ENCODE measurements around the gene IL17RB.

The IL17RB gene

DNA sequence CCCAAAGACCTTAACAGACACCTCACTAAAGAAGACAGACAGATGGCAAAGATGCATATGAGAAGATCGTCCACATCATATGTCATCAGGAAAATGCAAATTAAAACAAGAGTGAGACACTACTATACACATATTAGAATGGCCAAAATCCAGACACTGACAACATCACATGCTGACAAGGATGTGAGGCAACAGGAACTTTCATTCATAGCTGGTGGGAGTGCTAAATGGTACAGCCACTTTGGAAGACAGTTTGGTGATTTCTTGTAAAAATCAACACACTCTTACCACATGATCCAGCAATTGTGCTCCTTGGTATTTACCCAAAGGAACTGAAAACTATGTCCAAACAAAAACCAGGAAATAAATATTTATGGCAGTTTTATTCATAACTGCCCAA, 17.8 kb upstream of the IL17RB start:
- no peak for DNase-seq (ENCODE audit: low read depth in 4 of 4, low spot score in 1 of 4)

DNA sequence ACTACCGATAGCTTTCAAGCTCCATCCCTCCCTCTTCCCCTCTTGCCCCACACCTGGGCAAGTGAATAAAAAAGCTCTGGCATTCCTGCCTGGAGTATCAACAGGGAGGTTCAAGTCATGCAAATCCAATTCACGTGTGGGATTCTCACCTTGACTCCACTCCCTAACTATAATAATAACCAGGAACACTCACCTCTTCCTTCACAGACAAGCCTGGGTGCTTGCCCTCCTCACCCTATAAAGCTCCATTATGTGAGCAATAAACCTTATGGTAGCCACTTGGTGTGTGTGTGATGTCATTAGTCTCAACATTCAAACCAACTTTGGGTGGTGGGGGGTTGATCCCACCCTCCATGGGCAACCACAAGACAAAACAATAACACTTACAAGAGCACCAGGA, 16.8 kb upstream of the IL17RB start:
- no peak for DNase-seq (ENCODE audit: low read depth in 4 of 4, low spot score in 1 of 4)

DNA sequence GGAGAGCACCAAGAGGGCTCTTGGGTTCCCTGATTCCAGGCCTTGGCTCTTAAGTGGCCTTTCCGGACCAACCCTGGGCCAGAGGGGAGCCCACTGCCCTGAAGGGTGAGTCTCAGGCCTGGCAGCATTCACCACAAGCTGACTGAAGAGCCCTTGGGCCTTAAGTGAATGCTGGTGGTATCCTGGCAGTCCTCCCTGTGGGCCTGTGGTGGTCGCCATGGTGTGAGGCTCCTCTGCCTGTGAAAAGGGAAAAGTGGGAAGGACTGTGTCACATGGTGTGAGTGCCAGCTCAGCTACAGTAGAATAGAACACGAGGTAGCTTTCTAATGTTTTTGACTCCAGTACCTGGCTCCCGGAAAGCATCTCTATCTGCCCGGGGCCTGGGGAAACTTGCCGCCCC, 15.4 kb upstream of the IL17RB start:
- DNase-seq (ENCODE audit: low read depth in 4 of 4, low spot score in 1 of 4) = no peak

DNA sequence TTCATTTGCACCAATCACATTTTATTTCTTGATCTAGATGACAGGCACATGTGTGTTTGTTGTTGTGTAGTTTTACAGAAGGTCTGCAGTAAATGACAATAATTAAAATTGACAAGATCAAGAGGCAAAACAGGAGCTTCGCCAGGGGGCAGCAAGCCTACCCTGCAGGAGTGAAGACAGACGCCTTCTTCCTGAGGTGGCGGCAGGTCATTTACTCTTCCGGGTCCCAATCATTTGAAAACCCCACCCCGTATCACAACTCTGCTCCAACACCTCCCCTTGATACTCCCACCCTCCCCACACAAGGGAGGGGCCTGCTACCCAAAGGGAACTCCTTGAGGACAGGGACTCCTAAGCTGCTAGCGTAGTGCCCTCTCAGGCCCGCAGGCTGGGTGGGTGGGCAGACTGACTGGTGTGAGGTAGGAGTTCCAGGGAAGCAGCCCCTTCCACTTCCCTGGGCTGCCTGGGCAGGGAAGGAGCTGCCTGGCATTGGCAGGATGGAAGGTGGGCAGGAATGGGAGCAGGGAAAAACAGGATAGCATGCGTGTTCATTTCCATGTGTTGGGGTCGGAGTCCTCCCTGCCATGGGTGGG, 13.2 kb upstream of the IL17RB start:
- no peak for DNase-seq (ENCODE audit: low read depth in 4 of 4, low spot score in 1 of 4)

DNA sequence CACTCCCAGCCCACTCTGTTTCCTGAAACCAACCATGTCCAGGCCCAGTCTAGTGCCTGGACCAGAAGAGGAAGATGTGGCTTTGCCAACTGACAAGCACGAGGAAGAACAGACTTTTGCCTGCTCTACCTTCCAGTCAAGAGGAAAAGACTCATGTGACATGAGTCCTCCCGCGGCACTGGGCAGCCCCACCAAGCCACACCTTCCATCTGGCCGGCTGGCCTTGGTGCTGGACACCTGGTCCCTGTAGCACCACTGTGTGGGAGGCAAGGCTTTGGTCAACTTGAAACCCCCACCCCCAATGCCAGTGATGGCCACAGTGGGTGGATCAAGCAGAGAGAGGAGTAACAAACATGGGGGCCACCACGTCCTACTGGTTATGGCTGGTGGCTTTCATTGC, 12.7 kb upstream of the IL17RB start:
- DNase-seq (ENCODE audit: low read depth in 4 of 4, low spot score in 1 of 4) = no peak

DNA sequence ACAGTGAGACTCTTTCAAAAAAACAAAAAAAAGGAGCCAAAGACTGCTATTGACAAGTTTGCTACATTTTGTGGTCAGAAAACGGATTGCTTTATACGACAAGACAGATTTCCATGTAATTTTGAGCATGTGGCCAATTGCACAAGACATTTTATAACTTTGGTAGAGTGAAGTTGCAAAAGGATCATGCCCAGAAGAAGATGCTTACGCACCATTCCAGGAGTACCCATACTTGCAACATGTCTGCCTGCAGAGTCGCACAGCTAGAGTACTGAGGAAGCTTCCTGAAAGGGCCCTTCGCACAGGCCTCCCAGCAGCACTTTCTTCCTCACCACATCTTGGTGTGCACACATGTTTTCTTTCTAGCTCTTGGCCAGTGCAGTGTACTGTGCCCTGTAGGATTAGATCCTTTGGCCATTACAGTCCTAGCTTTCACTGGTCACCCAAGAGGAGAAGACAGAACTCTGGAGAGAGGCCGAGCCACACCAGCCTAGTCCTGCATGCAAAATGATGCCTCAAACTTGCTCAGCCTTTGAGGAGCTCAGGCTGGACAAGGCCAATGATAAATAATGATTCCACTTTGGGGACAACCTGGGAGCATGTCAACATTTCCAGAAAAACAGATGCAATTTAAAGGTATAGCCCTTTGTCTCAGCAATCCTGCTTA, 11.8 kb upstream of the IL17RB start:
- no peak for DNase-seq (ENCODE audit: low read depth in 4 of 4, low spot score in 1 of 4)

DNA sequence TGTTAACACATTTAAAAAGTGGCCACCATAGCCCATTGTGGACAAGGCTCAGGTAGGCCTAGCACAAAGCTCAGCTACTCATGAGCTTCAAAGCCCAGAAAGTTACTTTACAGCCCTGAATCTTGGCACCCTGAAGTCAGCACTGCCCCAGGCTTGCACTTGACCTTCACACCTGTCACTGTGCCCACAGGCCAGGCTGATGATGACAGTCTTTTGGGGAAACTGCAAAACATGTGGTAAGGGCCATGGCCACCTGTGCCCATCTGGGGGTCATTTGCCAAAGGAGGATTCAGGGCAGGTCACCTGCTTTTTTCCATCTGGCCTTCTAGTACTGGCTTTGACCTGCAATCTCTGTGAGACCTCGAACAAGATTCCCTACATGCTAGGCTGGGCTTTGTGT, 11.1 kb upstream of the IL17RB start:
- DNase-seq (ENCODE audit: low read depth in 4 of 4, low spot score in 1 of 4) = no peak

DNA sequence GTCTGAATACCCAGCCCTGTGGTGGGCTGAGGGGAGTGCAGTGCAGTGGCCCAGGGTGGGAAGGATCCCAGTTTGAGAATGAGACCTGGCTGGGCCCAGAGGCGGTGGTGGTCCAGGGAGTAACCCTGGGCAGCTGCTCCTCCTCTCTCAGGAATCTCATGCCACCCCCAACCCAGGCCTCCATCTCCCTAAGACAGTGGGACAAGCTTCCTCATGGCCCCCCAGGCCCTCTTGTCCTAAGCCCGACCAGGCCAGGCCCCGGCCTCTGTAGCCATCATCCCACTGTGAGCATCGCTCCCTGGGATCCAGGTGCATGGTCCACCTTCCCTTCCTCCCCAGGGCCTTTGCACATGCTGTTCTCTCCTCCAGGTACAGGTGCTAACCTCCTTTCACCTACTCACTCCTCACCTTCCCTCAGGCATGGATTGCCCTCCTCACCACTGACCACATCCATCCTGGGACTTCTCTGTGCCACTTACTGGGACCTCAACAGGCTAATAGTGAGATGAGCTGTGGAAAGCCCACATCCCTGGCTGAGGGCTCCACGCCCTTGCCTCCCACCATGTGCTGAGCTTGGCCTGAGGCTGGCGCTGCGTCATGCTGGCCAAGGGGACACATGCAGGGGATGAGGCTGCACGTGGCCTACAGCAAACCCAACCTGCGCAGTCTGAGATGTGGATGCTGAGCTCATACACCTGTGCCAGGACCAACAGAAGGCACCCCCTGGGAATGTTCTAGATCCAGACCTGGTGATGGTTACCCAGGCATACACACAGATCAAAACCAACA, 10.1 kb upstream of the IL17RB start:
- DNase-seq (ENCODE audit: low read depth in 4 of 4, low spot score in 1 of 4) = no peak

DNA sequence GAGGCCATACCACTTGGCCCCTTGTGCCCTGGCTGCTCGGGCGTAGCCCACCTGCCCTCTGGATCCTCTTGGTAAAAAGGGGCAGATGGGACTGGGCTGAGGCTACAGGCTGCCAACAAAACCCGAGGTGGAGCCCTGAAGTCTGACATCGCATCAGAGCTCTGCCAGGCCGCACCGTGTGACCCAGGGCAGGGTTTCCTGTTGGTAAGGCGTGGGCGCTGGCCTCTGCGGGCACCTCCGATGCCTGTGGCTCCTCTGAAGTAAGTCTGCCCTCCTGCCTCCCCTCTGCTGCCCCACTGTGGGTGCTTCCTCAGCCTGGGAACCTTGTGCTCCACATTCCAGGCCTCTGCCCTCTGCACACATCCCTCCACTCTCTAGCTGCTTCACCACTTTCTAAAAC, 9.0 kb upstream of the IL17RB start:
- DNase-seq (ENCODE audit: low read depth in 4 of 4, low spot score in 1 of 4) = no peak

DNA sequence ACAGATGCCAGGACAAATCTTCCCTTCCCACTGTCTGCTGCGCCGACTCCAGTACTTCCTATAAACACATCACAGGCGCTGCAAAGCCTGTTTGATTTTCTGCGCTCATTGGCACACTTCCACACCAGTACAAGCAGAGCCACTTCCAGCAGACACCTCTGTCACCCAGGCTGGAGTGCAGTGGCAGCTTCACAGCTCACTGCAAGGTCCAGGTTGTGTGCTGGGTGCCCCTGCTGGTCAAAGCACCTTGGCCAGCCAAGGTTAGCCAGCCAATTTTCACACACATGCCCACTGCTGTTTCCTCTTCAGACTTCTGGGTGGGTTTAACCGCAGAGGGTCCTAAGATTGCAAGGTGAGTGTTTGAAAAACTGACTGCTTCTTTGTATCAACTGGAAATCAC, 5.1 kb upstream of the IL17RB start:
- no peak for DNase-seq (ENCODE audit: low read depth in 4 of 4, low spot score in 1 of 4)

DNA sequence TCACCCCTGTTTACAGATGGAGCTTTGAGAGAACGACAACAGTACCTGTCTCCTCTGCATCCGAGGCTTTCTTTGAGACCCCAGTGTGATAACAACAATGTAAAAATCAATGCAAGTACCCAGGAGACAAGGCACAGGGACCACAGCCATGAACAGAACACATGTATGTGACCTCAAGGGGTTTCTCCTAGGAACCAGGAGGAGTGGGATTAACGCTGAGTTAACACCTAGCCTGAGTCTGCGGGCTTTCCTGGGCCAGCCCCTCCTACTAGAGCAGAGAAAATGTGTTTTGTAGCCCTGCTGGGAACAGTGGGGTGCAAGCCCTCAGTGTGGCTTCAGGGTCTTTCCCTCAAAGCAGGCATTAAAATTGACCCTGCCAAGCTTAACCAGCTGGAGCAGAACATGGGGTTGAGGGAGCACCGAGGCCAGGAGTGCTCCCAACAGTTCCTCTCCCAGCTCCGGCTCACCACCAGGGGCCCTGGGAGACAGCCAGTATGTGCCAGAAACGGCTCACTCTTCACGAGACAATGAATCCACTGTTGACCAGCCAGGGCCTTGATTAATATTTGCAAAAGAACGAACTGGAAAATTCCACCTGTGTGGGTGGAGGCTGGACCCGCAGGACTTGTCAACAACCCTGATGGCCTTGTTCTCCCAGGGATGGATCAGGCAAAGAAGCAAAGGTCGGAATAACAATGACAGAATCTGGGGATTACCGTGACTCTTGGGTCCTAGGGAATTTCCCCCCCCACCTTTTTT, 3.8 kb upstream of the IL17RB start:
- no peak for DNase-seq (ENCODE audit: low read depth in 4 of 4, low spot score in 1 of 4)

DNA sequence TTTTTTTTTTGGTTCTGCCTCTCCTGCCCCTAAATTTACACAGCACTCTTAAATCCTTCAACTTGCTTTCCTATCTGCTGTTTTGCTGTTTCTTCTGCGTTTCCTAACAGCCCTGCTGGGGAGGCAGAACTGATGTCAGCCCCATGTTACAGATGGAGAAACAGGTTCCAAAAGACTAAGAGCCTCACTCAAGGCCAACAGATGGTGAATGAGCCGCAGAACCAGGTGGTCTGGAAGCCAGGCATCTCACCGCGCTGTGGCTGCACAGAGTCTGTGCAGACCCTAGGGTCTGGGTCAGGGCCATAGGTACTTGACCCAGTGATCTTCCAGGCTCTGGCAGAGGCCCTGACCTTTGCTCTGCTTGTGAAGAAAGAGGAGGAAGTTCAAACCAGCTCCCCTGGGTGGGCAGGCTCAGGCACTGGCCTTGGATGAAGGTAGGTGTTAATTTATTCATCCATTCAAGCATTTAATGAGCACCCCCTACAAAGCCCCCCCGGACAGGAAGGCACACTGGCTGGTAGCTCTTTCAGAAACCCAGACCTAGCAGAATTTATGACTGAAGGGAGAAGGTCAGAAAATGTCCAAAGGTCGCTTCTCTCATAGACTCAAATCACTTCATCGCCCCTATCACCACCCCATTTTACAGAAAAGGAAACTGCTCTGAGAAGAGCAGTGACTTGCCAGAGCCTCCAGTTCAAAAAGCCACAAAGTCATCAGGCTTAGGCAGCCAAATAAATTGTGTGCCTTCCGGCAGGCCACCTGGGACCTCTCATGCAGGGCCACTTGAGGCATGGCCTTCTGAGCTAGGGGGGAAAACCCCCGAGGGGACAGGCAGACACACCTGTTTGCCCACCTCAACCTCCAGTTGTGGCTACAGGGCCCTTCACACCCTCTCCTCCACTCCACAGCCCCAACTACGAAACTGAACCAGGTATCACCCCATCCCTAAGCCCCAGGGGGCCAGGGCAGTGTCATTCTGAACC, 2.9 kb upstream of the IL17RB start:
- DNase-seq (ENCODE audit: low read depth in 4 of 4, low spot score in 1 of 4) = no peak

DNA sequence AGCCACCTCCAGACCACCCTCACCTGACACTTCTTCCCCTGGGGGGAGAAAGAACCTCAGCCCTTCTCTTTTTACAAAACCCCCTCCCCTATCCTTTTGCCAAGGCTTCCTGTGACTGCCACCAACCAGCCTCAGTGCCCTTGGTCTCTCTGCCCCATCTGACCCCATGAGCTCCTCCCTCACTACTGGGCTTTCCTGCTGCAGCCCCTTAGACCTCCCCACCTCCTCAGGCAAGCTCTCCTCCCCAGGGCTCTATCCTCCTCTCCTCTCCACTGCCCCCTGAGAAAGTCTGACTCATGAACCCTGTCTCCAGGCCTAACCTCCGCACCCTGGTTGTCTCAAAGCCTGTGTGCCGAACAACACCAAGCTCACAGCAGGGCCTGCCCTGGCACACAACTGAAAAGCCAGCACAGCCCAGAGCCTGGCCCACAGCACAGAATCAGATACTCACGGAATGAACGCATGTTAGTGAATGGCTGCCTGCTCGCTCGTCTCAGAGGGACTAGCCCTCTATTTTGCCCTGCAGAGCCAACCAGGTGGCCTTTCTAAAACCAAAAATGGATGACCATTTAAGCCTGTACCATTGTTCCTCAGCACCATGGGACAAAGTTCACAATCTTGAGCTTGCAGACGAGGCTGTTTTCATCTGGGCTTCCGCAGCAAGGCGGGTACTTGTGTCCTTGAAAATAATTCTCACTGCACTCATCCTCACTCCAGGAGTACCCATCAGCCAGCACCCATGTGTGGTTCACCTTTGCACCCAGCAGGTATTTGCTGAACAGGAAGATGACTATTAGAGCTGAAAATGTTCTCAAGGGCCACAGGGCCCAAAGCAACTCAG, 1.9 kb upstream of the IL17RB start:
- no peak for DNase-seq (ENCODE audit: low read depth in 4 of 4, low spot score in 1 of 4)

DNA sequence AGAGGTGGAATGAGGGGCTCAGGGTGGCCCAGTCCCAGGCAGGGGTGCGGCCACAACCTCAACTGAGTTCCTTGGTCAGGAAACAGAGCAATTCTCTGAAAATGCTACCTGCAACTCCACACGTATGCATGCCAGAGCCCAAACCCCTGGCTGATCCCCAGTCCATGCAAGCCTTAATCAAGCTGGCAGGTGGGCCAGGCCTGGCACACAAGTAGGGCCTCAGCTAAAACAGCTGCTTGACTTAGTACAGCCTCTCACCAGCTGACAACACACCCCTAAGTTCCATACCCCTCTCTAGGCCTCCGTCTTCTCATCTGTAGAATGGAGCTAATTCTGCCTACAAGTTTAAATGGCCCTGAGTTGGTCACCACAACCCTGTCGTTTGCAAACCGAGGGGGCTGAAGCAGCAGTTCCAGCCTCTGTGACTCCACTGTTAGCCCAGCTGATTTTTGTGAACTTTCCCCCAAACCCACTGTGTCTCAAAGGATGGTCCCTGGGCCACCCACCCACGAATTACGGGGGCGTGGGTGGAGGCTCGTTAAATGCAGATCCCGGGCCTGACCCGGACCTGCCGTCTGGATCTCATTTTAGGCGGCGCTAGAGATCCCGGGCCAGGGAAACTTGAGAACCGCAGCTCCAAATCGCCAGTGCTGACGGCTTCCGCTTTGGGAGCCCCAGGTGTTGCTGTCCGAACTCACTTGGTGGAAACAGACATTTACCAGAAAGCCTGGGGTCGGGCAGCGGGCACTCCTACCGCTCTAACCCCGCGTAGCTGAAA, 1.1 kb upstream of the IL17RB start:
- no peak for DNase-seq (ENCODE audit: low read depth in 4 of 4, low spot score in 1 of 4)

DNA sequence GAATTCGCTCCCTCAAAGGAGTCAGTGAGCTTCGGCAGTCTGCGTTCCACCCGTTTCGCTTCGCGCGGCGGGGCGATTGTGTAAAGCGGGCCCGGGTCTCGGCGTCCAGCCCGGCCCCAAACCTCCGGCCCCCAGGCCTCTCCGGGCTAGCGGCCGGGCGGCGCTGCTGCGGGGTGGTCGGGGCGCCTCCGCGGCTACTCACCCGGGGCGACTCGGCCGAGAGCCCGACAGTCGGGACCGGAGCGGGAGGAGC, 561 bp upstream of the IL17RB start:
- DNase-seq (ENCODE audit: low read depth in 4 of 4, low spot score in 1 of 4) = no peak

DNA sequence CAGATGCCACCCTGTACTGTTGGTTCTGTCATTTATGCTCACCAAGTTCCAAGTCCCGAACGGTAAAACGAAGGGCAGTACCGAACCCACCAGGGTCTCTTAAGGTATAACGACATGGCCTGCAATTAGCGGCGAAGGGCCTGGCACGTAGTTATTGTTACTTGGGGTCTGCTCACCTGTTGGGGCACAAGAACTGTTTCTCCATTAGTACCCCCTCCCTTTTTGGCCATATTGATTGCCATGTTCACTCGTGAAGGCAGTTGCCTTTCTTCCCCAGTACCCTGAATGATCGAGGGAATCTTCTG, 435 bp downstream of the IL17RB start:
- no peak for DNase-seq (ENCODE audit: low read depth in 4 of 4, low spot score in 1 of 4)

DNA sequence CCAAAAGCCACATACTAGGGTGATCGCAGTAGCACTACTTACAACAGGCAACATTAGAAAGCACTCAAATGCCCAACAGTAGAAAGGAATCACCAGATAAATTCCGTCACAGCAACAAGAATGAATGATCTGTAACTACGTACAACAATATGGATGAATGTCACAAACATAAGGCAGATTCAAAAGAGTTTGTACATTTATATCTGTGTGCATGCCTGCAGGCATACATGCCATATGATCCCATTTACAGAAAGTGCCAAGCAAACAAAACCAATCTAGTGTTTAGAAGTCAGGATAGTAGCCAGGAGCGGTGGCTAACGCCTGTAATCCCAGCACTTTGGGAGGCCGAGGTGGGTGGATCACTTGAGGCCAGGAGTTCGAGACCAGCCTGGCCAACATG, 3.5 kb downstream of the IL17RB start:
- no peak for DNase-seq (ENCODE audit: low read depth in 4 of 4, low spot score in 1 of 4)

DNA sequence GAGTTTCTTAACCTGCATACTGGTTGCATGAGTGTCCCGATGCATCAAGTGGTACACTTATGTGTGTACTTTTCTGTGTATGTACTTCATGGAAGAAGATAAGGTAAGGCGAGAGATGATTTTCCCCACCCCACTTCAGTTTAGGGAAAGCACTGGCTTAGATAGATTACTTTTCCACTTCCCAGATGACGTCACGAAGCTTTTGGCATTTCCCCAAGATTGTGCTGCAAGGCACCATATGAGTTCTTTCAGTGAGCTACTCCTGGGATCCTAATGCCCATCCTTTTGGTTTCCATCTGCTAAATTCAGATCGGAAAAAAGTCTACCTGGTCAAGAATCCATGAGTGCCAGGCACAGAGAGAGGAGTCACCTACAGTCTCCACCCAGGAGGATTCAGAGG, 4.5 kb downstream of the IL17RB start:
- DNase-seq (ENCODE audit: low read depth in 4 of 4, low spot score in 1 of 4) = no peak

DNA sequence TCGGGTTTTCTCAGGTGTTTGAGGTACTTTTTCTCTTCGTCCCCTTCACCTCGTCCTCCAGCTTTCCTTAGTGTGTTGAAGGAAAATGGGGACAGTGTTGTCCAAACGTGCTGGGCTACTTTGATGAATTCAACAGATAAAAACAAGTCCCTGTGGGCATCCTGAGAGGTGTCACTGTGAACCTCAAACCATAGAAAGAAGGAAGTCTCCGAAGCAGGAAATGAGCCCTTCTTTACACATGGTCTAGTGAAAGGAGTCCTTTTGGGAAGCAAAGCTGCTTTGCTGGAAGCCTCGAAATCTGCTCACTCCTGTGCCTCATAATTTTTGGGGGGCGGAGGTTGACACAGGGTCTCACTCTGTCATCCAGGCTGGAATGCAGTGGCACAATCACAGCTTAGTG, 10.6 kb downstream of the IL17RB start:
- no peak for DNase-seq (ENCODE audit: low read depth in 4 of 4, low spot score in 1 of 4)
